Measurements from ENCODE around the gene C16orf96.

C16orf96 gene

GRCh38 chr16:4615384-4616046, 59.4 kb downstream of the C16orf96 start:
- no peak for DNase-seq (ENCODE audit: low read depth in 1 of 2, low spot score in 1 of 2)

- DNase-seq (ENCODE audit: low read depth in 1 of 2, low spot score in 1 of 2) = peak; percentile 93 to 99
These were observed 60.1 kb downstream of the C16orf96 start for GRCh38 chr16:4616047-4616811.

- DNase-seq (ENCODE audit: low read depth in 1 of 2, low spot score in 1 of 2) = no peak
These were observed 61.7 kb downstream of the C16orf96 start for GRCh38 chr16:4617880-4618279.

- DNase-seq (ENCODE audit: low read depth in 1 of 2, low spot score in 1 of 2) = no peak
These were observed 62.7 kb downstream of the C16orf96 start for GRCh38 chr16:4618645-4619418.

GRCh38 chr16:4623593-4623992, 67.5 kb downstream of the C16orf96 start:
- DNase-seq (ENCODE audit: low read depth in 1 of 2, low spot score in 1 of 2) = no peak

- peak; percentile 82 to 91 for DNase-seq (ENCODE audit: low read depth in 1 of 2, low spot score in 1 of 2)
These were observed 68.1 kb downstream of the C16orf96 start, which contains the start of gene MGRN1 for GRCh38 chr16:4624015-4624826. MGRN1 (plus strand) TSS chr16:4624826; CDS start chr16:4624961, 135 bp downstream.

GRCh38 chr16:4624827-4625559, 68.9 kb downstream of the C16orf96 start:
- DNase-seq (ENCODE audit: low read depth in 1 of 2, low spot score in 1 of 2) = peak; percentile 52 to 54

GRCh38 chr16:4625560-4626159, 69.5 kb downstream of the C16orf96 start:
- no peak for DNase-seq (ENCODE audit: low read depth in 1 of 2, low spot score in 1 of 2)

GRCh38 chr16:4626396-4626795, 70.3 kb downstream of the C16orf96 start:
- no peak for DNase-seq (ENCODE audit: low read depth in 1 of 2, low spot score in 1 of 2)

- no peak for DNase-seq (ENCODE audit: low read depth in 1 of 2, low spot score in 1 of 2)
These were observed 72.1 kb downstream of the C16orf96 start for GRCh38 chr16:4628283-4628682.

- no peak for DNase-seq (ENCODE audit: low read depth in 1 of 2, low spot score in 1 of 2)
These were observed 75.3 kb downstream of the C16orf96 start for GRCh38 chr16:4631444-4631843.

GRCh38 chr16:4633910-4634635, 77.9 kb downstream of the C16orf96 start:
- DNase-seq (ENCODE audit: low read depth in 1 of 2, low spot score in 1 of 2) = no peak

GRCh38 chr16:4634768-4635167, 78.6 kb downstream of the C16orf96 start:
- no peak for DNase-seq (ENCODE audit: low read depth in 1 of 2, low spot score in 1 of 2)

- DNase-seq (ENCODE audit: low read depth in 1 of 2, low spot score in 1 of 2) = no peak
These were observed 80.1 kb downstream of the C16orf96 start for GRCh38 chr16:4636196-4636595.

- DNase-seq (ENCODE audit: low read depth in 1 of 2, low spot score in 1 of 2) = no peak
These were observed 81.5 kb downstream of the C16orf96 start for GRCh38 chr16:4637501-4638166.

- no peak for DNase-seq (ENCODE audit: low read depth in 1 of 2, low spot score in 1 of 2)
These were observed 83.9 kb downstream of the C16orf96 start for GRCh38 chr16:4639899-4640509.

- DNase-seq (ENCODE audit: low read depth in 1 of 2, low spot score in 1 of 2) = no peak
These were observed 84.6 kb downstream of the C16orf96 start for GRCh38 chr16:4640572-4641305.

- no peak for DNase-seq (ENCODE audit: low read depth in 1 of 2, low spot score in 1 of 2)
These were observed 85.2 kb downstream of the C16orf96 start for GRCh38 chr16:4641306-4641687.
